ENCODE results near the gene INS. TPM values are rescaled to one million over a fixed set of nuclear protein-coding genes. Genes with fewer than 3 reads are reported as not detected.

The INS gene
- total RNA-seq, 4 donors from 2014 or later = not detected

- 5 to 19% methylated on average over 15 to 17 of the region's 18 CpGs for WGBS, 2 donors
- Histone ChIP-seq H3K9me3 (no peaks in the 10 kb centered on the region), H3K27ac (no peak overlapping the region), H3K36me3 (no peaks in the 10 kb centered on the region), H3K4me1 (peaks cover 4 to 36% (median 14%) of the 10 kb centered on the region in 3 donors), H3K27me3 (peaks cover 31 to 100% (median 53%) of the 10 kb centered on the region in 4 donors), H3K4me3 (no peak overlapping the region)
- no peak for TF ChIP-seq POLR2A (IDR thresholded peaks at IDR 0.05)
- no peak for TF ChIP-seq CTCF (IDR thresholded peaks at IDR 0.05)
- intact Hi-C loops (cut with DNase I) = no loop called here
- no peak for DNase-seq
These were observed 16.3 kb downstream of the INS start for GRCh38 chr11:2144544-2145248.

GRCh38 chr11:2143799-2144543 lies 17.0 kb downstream of the INS start:
- intact Hi-C loops (cut with DNase I) = no loop called here
- DNase-seq = no peak
- Histone ChIP-seq H3K36me3 (no peaks in the 10 kb centered on the region), H3K27ac (no peak overlapping the region), H3K27me3 (peaks cover 33 to 100% (median 52%) of the 10 kb centered on the region in 4 donors), H3K9me3 (no peaks in the 10 kb centered on the region), H3K4me1 (peaks cover 4 to 44% (median 21%) of the 10 kb centered on the region in 3 donors), H3K4me3 (peak overlapping the region in 1 of 4 donors; percentile 10)
- WGBS, 2 donors = 2 to 3% methylated on average over 42 to 55 of the region's 72 CpGs
- no peak for TF ChIP-seq POLR2A (IDR thresholded peaks at IDR 0.05)
- TF ChIP-seq CTCF (IDR thresholded peaks at IDR 0.05) = no peak

GRCh38 chr11:2143477-2143798 lies 17.6 kb downstream of the INS start:
- intact Hi-C loops (cut with DNase I) = no loop called here
- Histone ChIP-seq H3K27me3 (peaks cover 37 to 100% (median 52%) of the 10 kb centered on the region in 4 donors), H3K27ac (no peak overlapping the region), H3K4me1 (peaks cover 4 to 49% (median 26%) of the 10 kb centered on the region in 3 donors), H3K36me3 (no peaks in the 10 kb centered on the region), H3K9me3 (no peaks in the 10 kb centered on the region), H3K4me3 (no peak overlapping the region)
- TF ChIP-seq POLR2A (IDR thresholded peaks at IDR 0.05) = no peak
- DNase-seq = no peak
- 14 to 17% methylated on average over 12 of the region's 12 CpGs for WGBS, 2 donors

- Histone ChIP-seq H3K36me3 (no peaks in the 10 kb centered on the region), H3K27ac (no peak overlapping the region), H3K27me3 (peaks cover 38 to 100% (median 53%) of the 10 kb centered on the region in 4 donors), H3K9me3 (no peaks in the 10 kb centered on the region), H3K4me1 (peaks cover 4 to 55% (median 30%) of the 10 kb centered on the region in 3 donors), H3K4me3 (no peak overlapping the region)
- no peak for TF ChIP-seq POLR2A (IDR thresholded peaks at IDR 0.05)
- TF ChIP-seq CTCF (IDR thresholded peaks at IDR 0.05) = no peak
- 0 to 2% methylated on average over 4 to 6 of the region's 6 CpGs for WGBS, 2 donors
- no peak for DNase-seq
- intact Hi-C loops (cut with DNase I) = no loop called here
These were observed 18.2 kb downstream of the INS start for GRCh38 chr11:2142762-2143202.

GRCh38 chr11:2142300-2142759 lies 18.7 kb downstream of the INS start:
- Histone ChIP-seq H3K4me3 (no peak overlapping the region), H3K4me1 (peaks cover 9 to 60% (median 35%) of the 10 kb centered on the region in 3 donors), H3K27ac (no peak overlapping the region), H3K36me3 (no peaks in the 10 kb centered on the region), H3K9me3 (no peaks in the 10 kb centered on the region), H3K27me3 (peaks cover 42 to 100% (median 57%) of the 10 kb centered on the region in 4 donors)
- no peak for TF ChIP-seq POLR2A (IDR thresholded peaks at IDR 0.05)
- TF ChIP-seq CTCF (IDR thresholded peaks at IDR 0.05) = no peak
- DNase-seq = no peak
- WGBS, 2 donors = 4 to 7% methylated on average over 5 of the region's 5 CpGs
- intact Hi-C loops (cut with DNase I) = no loop called here

All from esophagus squamous epithelium (tissue), 5 donors.